ENCODE results near the gene GPR161. TPM values are rescaled to one million over a fixed set of nuclear protein-coding genes. Genes with fewer than 3 reads are reported as not detected.
A peak's percentile ranks its signal among the peaks of the same experiment; 100 is the strongest.
"Not testable (repeated sequence)": the region's sequence is repeated elsewhere in the genome, so short reads cannot be mapped to it uniquely, and the experiment has no call there.

GPR161 gene
- total RNA-seq (2014; rRNA removed): 12.7 and 17.9 TPM in 2 replicates
- 11.8 TPM for polyA plus RNA-seq (2012)

- DNase-seq (ENCODE audit: low read depth): peak; percentile 47
Measured at GRCh38 chr1:168136709-168137514, at the start of gene GPR161. TSS of gene GPR161 (minus strand) at chr1:168136930. CDS start at chr1:168104850, 32,080 bp downstream.

GRCh38 chr1:168181063-168181720 is 44.5 kb upstream of the GPR161 start:
- not testable (repeated sequence) for DNase-seq (ENCODE audit: low read depth)

- no peak for DNase-seq (ENCODE audit: low read depth)
Measured at GRCh38 chr1:168180148-168180524, 43.4 kb upstream of the GPR161 start.

GRCh38 chr1:168179438-168180147 is 42.9 kb upstream of the GPR161 start:
- DNase-seq (ENCODE audit: low read depth): peak; percentile 37

- peak; percentile 99 for DNase-seq (ENCODE audit: low read depth)
Measured at GRCh38 chr1:168178638-168179437, 42.1 kb upstream of the GPR161 start, which contains the start of gene TIPRL. TSS of gene TIPRL (plus strand) at chr1:168178962. CDS start at chr1:168179078, 116 bp downstream.

GRCh38 chr1:168178227-168178637 is 41.5 kb upstream of the GPR161 start:
- DNase-seq (ENCODE audit: low read depth): no peak

GRCh38 chr1:168172250-168172915 is 35.7 kb upstream of the GPR161 start:
- no peak for DNase-seq (ENCODE audit: low read depth)

GRCh38 chr1:168170564-168171508 is 34.1 kb upstream of the GPR161 start:
- no peak for DNase-seq (ENCODE audit: low read depth)

- DNase-seq (ENCODE audit: low read depth): no peak
Measured at GRCh38 chr1:168167806-168168205, 31.1 kb upstream of the GPR161 start.

GRCh38 chr1:168164771-168165170 is 28.0 kb upstream of the GPR161 start:
- peak; percentile 23 for DNase-seq (ENCODE audit: low read depth)

- no peak for DNase-seq (ENCODE audit: low read depth)
Measured at GRCh38 chr1:168163670-168164069, 26.9 kb upstream of the GPR161 start.

GRCh38 chr1:168161459-168161858 is 24.7 kb upstream of the GPR161 start:
- DNase-seq (ENCODE audit: low read depth): no peak

- DNase-seq (ENCODE audit: low read depth): no peak
Measured at GRCh38 chr1:168159979-168160378, 23.2 kb upstream of the GPR161 start.

- DNase-seq (ENCODE audit: low read depth): peak; percentile 68
Measured at GRCh38 chr1:168159251-168159650, 22.5 kb upstream of the GPR161 start.

GRCh38 chr1:168157638-168158037 is 20.9 kb upstream of the GPR161 start:
- DNase-seq (ENCODE audit: low read depth): no peak

- no peak for DNase-seq (ENCODE audit: low read depth)
Measured at GRCh38 chr1:168155910-168156309, 19.2 kb upstream of the GPR161 start.

GRCh38 chr1:168154707-168155106 is 18.0 kb upstream of the GPR161 start:
- DNase-seq (ENCODE audit: low read depth): not testable (repeated sequence)

GRCh38 chr1:168151935-168152334 is 15.2 kb upstream of the GPR161 start:
- DNase-seq (ENCODE audit: low read depth): no peak

- no peak for DNase-seq (ENCODE audit: low read depth)
Measured at GRCh38 chr1:168150283-168150682, 13.6 kb upstream of the GPR161 start.

GRCh38 chr1:168148916-168149315 is 12.2 kb upstream of the GPR161 start:
- no peak for DNase-seq (ENCODE audit: low read depth)
